ENCODE results near the gene FOXP1. TPM values are rescaled to one million over a fixed set of nuclear protein-coding genes. Genes with fewer than 3 reads are reported as not detected.

The FOXP1 gene
- total and polyA plus RNA-seq, 9 of the 15 experiments (the other 6 are each of a cell fraction or from before 2014, with no cell fraction given) = 7.7 to 34.5 (median 13.7) TPM

DNA sequence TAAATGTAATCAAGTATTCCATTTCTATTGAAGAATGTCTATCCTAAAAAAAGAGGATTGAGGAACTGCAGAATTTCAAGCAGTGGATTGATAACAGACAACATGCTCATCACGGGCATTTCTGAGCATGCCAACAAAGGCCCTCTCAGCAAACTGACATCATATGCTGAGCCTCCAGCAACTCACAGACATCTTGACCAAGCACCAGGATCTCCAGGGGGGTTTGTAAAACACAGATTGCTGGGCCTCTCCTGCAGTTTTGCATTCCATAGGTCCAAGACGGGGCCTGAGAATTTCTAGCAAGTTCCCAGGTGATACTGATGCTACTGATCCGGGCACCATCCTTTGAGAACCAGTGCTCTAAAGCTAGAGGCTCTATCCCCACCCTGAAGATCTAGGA lies 85.0 kb downstream of the FOXP1 start (continued):
- TF ChIP-seq, protein P1, sequence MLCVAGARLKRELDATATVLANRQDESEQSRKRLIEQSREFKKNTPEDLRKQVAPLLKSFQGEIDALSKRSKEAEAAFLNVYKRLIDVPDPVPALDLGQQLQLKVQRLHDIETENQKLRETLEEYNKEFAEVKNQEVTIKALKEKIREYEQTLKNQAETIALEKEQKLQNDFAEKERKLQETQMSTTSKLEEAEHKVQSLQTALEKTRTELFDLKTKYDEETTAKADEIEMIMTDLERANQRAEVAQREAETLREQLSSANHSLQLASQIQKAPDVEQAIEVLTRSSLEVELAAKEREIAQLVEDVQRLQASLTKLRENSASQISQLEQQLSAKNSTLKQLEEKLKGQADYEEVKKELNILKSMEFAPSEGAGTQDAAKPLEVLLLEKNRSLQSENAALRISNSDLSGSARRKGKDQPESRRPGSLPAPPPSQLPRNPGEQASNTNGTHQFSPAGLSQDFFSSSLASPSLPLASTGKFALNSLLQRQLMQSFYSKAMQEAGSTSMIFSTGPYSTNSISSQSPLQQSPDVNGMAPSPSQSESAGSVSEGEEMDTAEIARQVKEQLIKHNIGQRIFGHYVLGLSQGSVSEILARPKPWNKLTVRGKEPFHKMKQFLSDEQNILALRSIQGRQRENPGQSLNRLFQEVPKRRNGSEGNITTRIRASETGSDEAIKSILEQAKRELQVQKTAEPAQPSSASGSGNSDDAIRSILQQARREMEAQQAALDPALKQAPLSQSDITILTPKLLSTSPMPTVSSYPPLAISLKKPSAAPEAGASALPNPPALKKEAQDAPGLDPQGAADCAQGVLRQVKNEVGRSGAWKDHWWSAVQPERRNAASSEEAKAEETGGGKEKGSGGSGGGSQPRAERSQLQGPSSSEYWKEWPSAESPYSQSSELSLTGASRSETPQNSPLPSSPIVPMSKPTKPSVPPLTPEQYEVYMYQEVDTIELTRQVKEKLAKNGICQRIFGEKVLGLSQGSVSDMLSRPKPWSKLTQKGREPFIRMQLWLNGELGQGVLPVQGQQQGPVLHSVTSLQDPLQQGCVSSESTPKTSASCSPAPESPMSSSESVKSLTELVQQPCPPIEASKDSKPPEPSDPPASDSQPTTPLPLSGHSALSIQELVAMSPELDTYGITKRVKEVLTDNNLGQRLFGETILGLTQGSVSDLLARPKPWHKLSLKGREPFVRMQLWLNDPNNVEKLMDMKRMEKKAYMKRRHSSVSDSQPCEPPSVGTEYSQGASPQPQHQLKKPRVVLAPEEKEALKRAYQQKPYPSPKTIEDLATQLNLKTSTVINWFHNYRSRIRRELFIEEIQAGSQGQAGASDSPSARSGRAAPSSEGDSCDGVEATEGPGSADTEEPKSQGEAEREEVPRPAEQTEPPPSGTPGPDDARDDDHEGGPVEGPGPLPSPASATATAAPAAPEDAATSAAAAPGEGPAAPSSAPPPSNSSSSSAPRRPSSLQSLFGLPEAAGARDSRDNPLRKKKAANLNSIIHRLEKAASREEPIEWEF (CRISPR knock-in tag; IDR thresholded peaks at IDR 0.05) = no peak
- no peak for TF ChIP-seq PTTG1 (tag; IDR thresholded peaks at IDR 0.05; ENCODE audit: low read depth)

- Histone ChIP-seq H4K20me1 (replicated peaks; ENCODE audit: control insufficient read depth, insufficient read depth, low read length) (no peaks in the 10 kb centered on the region), H3K9me3 (replicated peaks; ENCODE audit: control insufficient read depth, insufficient read depth, low read depth, low read length) (no peaks in the 10 kb centered on the region), H3K4me2 (ENCODE audit: insufficient read depth, low read length) (no peak overlapping the region), H3K27me3 (ENCODE audit: control insufficient read depth in 2 of 2, insufficient read depth in 2 of 2, low read length in 2 of 2) (no peaks in the 10 kb centered on the region), H3K4me3 (no peak overlapping the region), H3K9ac (ENCODE audit: insufficient read depth in 1 of 2, low read depth in 2 of 2, low read length in 2 of 2) (no peak overlapping the region), H3K9me1 (ENCODE audit: control insufficient read depth, insufficient read depth, low read length) (no peaks in the 10 kb centered on the region), H2AFZ (ENCODE audit: low read depth, low read length) (no peak overlapping the region), H3K36me3 (ENCODE audit: control insufficient read depth, insufficient read depth, low read length) (no peaks in the 10 kb centered on the region; the same call in 2 of the 3 replicates), H3K79me2 (ENCODE audit: control insufficient read depth, insufficient read depth, low read length) (no peaks in the 10 kb centered on the region), H3K4me1 (replicated peaks in 1 of 2; ENCODE audit: control insufficient read depth in 2 of 2, insufficient read depth in 2 of 2, low read length in 2 of 2) (peaks cover 0 to 12% of the 10 kb centered on the region in 2 experiments; a peak in 4 of 5 replicates), H3K27ac (ENCODE audit: extremely low read depth, low read depth, low read length) (no peak overlapping the region)
- CTCF ChIA-PET (ENCODE audit: low intra/inter-chr PET ratio) = no interaction called here
- POLR2A ChIA-PET = interaction anchor here (1.1 kb wide), 1 partner anchor 15 kb away, joined by 3 read pairs; no protein-coding TSS in a partner anchor
- WGBS (ENCODE audit: insufficient coverage, low coverage, missing lambda C conversion rate) = 47% methylated on average over 5 of the region's 5 CpGs
- FAIRE-seq (no peak), DNase-seq (ENCODE audit: extremely low read depth in 1 of 4, low spot score in 3 of 4) (no peak), ATAC-seq (no peak)
- intact Hi-C loops (cut with micrococcal nuclease) (no loop called here), in situ Hi-C loops (cut with MboI) (no loop called here)
- no TSS peak for BruUV-seq (replicated peaks)
- no peak for TF ChIP-seq ZNF146 (CRISPR knock-in tag; IDR thresholded peaks at IDR 0.05; ENCODE audit: unreplicated experiment)
- TF ChIP-seq GATA2 (CRISPR knock-in tag; IDR thresholded peaks at IDR 0.05) = no peak
- no peak for TF ChIP-seq SAFB2 (IDR thresholded peaks at IDR 0.05; ENCODE audit: borderline replicate concordance, low read depth, low read length, severe bottlenecking)
- TF ChIP-seq BCL6 (CRISPR knock-in tag; IDR thresholded peaks at IDR 0.05) = no peak
- TF ChIP-seq EGR1 (conservative IDR thresholded peaks at IDR 0.05) = no peak
- no peak for TF ChIP-seq DACH1 (IDR thresholded peaks at IDR 0.05; ENCODE audit: partially characterized antibody)
- no peak for TF ChIP-seq ZC3H11A (IDR thresholded peaks at IDR 0.05; ENCODE audit: low read depth, low read length)
- no peak for TF ChIP-seq ZNF311 (CRISPR knock-in tag; IDR thresholded peaks at IDR 0.05)
- TF ChIP-seq, protein P2, sequence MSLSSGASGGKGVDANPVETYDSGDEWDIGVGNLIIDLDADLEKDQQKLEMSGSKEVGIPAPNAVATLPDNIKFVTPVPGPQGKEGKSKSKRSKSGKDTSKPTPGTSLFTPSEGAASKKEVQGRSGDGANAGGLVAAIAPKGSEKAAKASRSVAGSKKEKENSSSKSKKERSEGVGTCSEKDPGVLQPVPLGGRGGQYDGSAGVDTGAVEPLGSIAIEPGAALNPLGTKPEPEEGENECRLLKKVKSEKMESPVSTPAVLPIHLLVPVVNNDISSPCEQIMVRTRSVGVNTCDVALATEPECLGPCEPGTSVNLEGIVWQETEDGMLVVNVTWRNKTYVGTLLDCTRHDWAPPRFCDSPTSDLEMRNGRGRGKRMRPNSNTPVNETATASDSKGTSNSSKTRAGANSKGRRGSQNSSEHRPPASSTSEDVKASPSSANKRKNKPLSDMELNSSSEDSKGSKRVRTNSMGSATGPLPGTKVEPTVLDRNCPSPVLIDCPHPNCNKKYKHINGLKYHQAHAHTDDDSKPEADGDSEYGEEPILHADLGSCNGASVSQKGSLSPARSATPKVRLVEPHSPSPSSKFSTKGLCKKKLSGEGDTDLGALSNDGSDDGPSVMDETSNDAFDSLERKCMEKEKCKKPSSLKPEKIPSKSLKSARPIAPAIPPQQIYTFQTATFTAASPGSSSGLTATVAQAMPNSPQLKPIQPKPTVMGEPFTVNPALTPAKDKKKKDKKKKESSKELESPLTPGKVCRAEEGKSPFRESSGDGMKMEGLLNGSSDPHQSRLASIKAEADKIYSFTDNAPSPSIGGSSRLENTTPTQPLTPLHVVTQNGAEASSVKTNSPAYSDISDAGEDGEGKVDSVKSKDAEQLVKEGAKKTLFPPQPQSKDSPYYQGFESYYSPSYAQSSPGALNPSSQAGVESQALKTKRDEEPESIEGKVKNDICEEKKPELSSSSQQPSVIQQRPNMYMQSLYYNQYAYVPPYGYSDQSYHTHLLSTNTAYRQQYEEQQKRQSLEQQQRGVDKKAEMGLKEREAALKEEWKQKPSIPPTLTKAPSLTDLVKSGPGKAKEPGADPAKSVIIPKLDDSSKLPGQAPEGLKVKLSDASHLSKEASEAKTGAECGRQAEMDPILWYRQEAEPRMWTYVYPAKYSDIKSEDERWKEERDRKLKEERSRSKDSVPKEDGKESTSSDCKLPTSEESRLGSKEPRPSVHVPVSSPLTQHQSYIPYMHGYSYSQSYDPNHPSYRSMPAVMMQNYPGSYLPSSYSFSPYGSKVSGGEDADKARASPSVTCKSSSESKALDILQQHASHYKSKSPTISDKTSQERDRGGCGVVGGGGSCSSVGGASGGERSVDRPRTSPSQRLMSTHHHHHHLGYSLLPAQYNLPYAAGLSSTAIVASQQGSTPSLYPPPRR (CRISPR knock-in tag; IDR thresholded peaks at IDR 0.05; ENCODE audit: borderline replicate concordance) = no peak
- TF ChIP-seq SMAD3 (CRISPR knock-in tag; conservative IDR thresholded peaks at IDR 0.05) = no peak
These were observed 85.5 kb downstream of the FOXP1 start for GRCh38 chr3:71497971-71498444.
